CD4-positive, alpha-beta T cell treated with Interleukin-4 for 4 hours (primary cell): ENCODE measurements around the gene ARMC2.
"Not testable (repeated sequence)": the region's sequence is repeated elsewhere in the genome, so short reads cannot be mapped to it uniquely, and the experiment has no call there.

Source experiments
- DNase-seq: peaks from one replicate; pipeline ENCODE4 v3.0.0-alpha.2; 2020

The ARMC2 gene

GRCh38 chr6:108921547-108922361 lies 73.5 kb downstream of the ARMC2 start:
- DNase-seq = peak; percentile 31

GRCh38 chr6:108922499-108922898 lies 74.3 kb downstream of the ARMC2 start:
- no peak for DNase-seq

- DNase-seq = no peak
Measured at GRCh38 chr6:108927927-108928326, 79.7 kb downstream of the ARMC2 start.

GRCh38 chr6:108928650-108929049 lies 80.4 kb downstream of the ARMC2 start:
- no peak for DNase-seq

GRCh38 chr6:108931090-108931489 lies 82.9 kb downstream of the ARMC2 start:
- DNase-seq = not testable (repeated sequence)

GRCh38 chr6:108937170-108937569 lies 88.9 kb downstream of the ARMC2 start:
- no peak for DNase-seq

GRCh38 chr6:108940741-108941140 lies 92.5 kb downstream of the ARMC2 start:
- DNase-seq = no peak

- DNase-seq = no peak
Measured at GRCh38 chr6:108941281-108941680, 93.1 kb downstream of the ARMC2 start.

- no peak for DNase-seq
Measured at GRCh38 chr6:108941859-108942258, 93.6 kb downstream of the ARMC2 start.

- DNase-seq = peak; percentile 80
Measured at GRCh38 chr6:108942556-108943492, 94.6 kb downstream of the ARMC2 start.

- DNase-seq = no peak
Measured at GRCh38 chr6:108944071-108944470, 95.8 kb downstream of the ARMC2 start.

- no peak for DNase-seq
Measured at GRCh38 chr6:108944707-108945680, 96.8 kb downstream of the ARMC2 start.

- no peak for DNase-seq
Measured at GRCh38 chr6:108945681-108946159, 97.5 kb downstream of the ARMC2 start.

GRCh38 chr6:108946695-108947094 lies 98.5 kb downstream of the ARMC2 start:
- DNase-seq = no peak

- DNase-seq = no peak
Measured at GRCh38 chr6:108947114-108947854, 99.1 kb downstream of the ARMC2 start.

GRCh38 chr6:108948181-108948661 lies 100.0 kb downstream of the ARMC2 start:
- no peak for DNase-seq

GRCh38 chr6:108951351-108951953 lies 103.2 kb downstream of the ARMC2 start:
- DNase-seq = no peak

- DNase-seq = no peak
Measured at GRCh38 chr6:108952776-108953486, 104.7 kb downstream of the ARMC2 start.

GRCh38 chr6:108953681-108954080 lies 105.5 kb downstream of the ARMC2 start:
- no peak for DNase-seq

- no peak for DNase-seq
Measured at GRCh38 chr6:108955329-108955949, 107.2 kb downstream of the ARMC2 start.
